MM.1S (cell line): Measurements from ENCODE around the gene DENND1A.

ENCODE experiments used
- DNase-seq: peaks from one replicate; pipeline ENCODE4 v3.0.0-alpha.2; 2015
- H2AFZ ChIP-seq: fragments of 300-600 bp; sonication (generic); 2 replicates; pipeline ENCODE4 v1.6.0; 2016; ENCODE audit warnings: antibody characterized with exemption, low read length
- H3F3A ChIP-seq: fragments of 300-600 bp; sonication (generic); 2 replicates; pipeline ENCODE4 v1.6.1; 2016; ENCODE audit warnings: mild to moderate bottlenecking, antibody characterized with exemption, low read length, moderate library complexity, mixed read lengths; ENCODE audit not compliant: insufficient read depth
- H3K27ac ChIP-seq: fragments of 300-600 bp; sonication (generic); 2 replicates; pipeline ENCODE4 v1.5.1; 2016; ENCODE audit warnings: mild to moderate bottlenecking, low read length
- H3K27me3 ChIP-seq: fragments of 300-600 bp; sonication (generic); replicated peaks from 2 replicates; pipeline ENCODE4 v1.6.0; 2016; ENCODE audit warnings: low read length; ENCODE audit not compliant: insufficient read depth
- H3K36me3 ChIP-seq: fragments of 300-600 bp; sonication (generic); replicated peaks from 2 replicates; pipeline ENCODE4 v1.6.1; 2016; ENCODE audit warnings: mild to moderate bottlenecking, low read length, mixed read lengths; ENCODE audit not compliant: insufficient read depth
- H3K4me1 ChIP-seq: fragments of 300-600 bp; sonication (generic); 2 replicates; pipeline ENCODE4 v1.6.1; 2016; ENCODE audit warnings: low read length, mixed read lengths
- H3K4me2 ChIP-seq: fragments of 300-600 bp; sonication (generic); 2 replicates; pipeline ENCODE4 v1.6.0; 2016; ENCODE audit warnings: low read depth, low read length
- H3K4me3 ChIP-seq: fragments of 300-600 bp; sonication (generic); 2 replicates; pipeline ENCODE4 v1.5.1; 2016; ENCODE audit warnings: low read length, mixed read lengths
- H3K79me2 ChIP-seq: fragments of 300-600 bp; sonication (generic); 2 replicates; pipeline ENCODE4 v1.6.1; 2016; ENCODE audit warnings: mixed run types, low read length, mixed read lengths
- H3K9ac ChIP-seq: fragments of 300-600 bp; sonication (generic); 2 replicates; pipeline ENCODE4 v1.6.1; 2016; ENCODE audit warnings: low read length, mixed read lengths
- H3K9me2 ChIP-seq: fragments of 300-600 bp; sonication (generic); replicated peaks from 2 replicates; pipeline ENCODE4 v1.6.1; 2016; ENCODE audit warnings: mild to moderate bottlenecking, low read length, mixed read lengths; ENCODE audit not compliant: insufficient read depth
- H3K9me3 ChIP-seq: fragments of 300-600 bp; sonication (generic); replicated peaks from 2 replicates; pipeline ENCODE4 v1.6.1; 2016; ENCODE audit warnings: mild to moderate bottlenecking, low read length, mixed read lengths; ENCODE audit not compliant: insufficient read depth
- H4K20me1 ChIP-seq: fragments of 300-600 bp; sonication (generic); 2 replicates; pipeline ENCODE4 v1.6.1; 2016; ENCODE audit warnings: mild to moderate bottlenecking, low read length, moderate library complexity, mixed read lengths; ENCODE audit not compliant: insufficient read depth
- CTCF ChIP-seq: fragments of 300-600 bp; sonication (generic); IDR thresholded peaks from 2 replicates; pipeline ENCODE4 v1.5.1; 2016; ENCODE audit warnings: antibody characterized with exemption, low read length, mixed read lengths
- EZH2 ChIP-seq: fragments of 300-600 bp; sonication (generic); optimal IDR thresholded peaks from 2 replicates; pipeline ENCODE3; 2017; ENCODE audit warnings: low read depth, mild to moderate bottlenecking, antibody characterized with exemption, low read length, mixed read lengths
- EZH2phosphoT487 ChIP-seq: fragments of 300-600 bp; sonication (generic); IDR thresholded peaks from 2 replicates; pipeline ENCODE4 v1.6.1; 2018; ENCODE audit warnings: antibody characterized with exemption, low read length

DENND1A gene

GRCh38 chr9:123426406-123426805, 503.5 kb downstream of the DENND1A start:
- H3K27me3 ChIP-seq: no peaks in the 10 kb centered on the region
- no peak overlapping the region for H3K9ac ChIP-seq
- peak overlapping the region; percentile 80 for H2AFZ ChIP-seq
- H4K20me1 ChIP-seq: no peaks in the 10 kb centered on the region
- H3K79me2 ChIP-seq: no peaks in the 10 kb centered on the region
- H3K36me3 ChIP-seq: no peaks in the 10 kb centered on the region
- no peak for TF ChIP-seq EZH2
- peak; percentile 53 for TF ChIP-seq CTCF
- peak; percentile 62 for DNase-seq
- H3K27ac ChIP-seq: peak overlapping the region; percentile 41; the same call in 1 of the 2 replicates
- no peak overlapping the region for H3K4me3 ChIP-seq
- H3K9me2 ChIP-seq: no peaks in the 10 kb centered on the region
- H3K4me2 ChIP-seq: peak overlapping the region; percentile 35; the same call in 1 of the 2 replicates
- no peaks in the 10 kb centered on the region for H3K9me3 ChIP-seq
- H3F3A ChIP-seq: peaks cover 9% of the 10 kb centered on the region; the same call in 1 of the 2 replicates
- H3K4me1 ChIP-seq: peaks cover 18% of the 10 kb centered on the region

DNA sequence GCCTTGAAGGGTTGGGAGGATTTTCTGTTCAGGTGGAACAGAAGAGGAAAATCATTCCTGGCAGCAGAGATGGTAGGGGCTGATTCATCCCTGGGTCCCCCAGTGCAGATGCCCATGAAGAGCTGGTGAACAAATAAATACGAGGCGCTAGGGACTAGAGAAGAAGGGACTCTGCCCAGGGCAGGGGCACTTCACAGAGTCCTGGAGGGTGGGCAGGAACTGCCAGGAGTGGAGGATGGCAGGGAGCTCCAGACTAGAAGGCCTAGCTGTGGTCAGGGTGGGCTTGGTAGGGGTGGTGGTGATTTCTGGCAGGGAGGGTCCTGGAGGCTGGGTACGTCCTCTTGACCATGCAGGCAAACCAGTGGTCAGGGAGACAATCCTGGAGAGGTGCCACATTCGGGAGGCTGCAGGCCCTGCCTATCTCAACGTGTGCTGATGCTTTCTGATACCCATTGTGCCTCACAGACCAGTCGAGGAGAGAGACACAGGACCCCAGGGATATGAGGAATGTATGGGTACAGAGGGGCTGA, 504.0 kb downstream of the DENND1A start:
- Histone ChIP-seq H3K9me3 (no peaks in the 10 kb centered on the region), H3K27me3 (no peaks in the 10 kb centered on the region), H3K4me1 (peaks cover 18% of the 10 kb centered on the region), H3K4me2 (no peak overlapping the region), H3K4me3 (no peak overlapping the region), H3K79me2 (no peaks in the 10 kb centered on the region), H3K36me3 (no peaks in the 10 kb centered on the region), H3K9ac (no peak overlapping the region), H3K9me2 (no peaks in the 10 kb centered on the region), H4K20me1 (no peaks in the 10 kb centered on the region), H2AFZ (peak overlapping the region; percentile 80), H3K27ac (peak overlapping the region; percentile 41; the same call in 1 of the 2 replicates), H3F3A (peaks cover 9% of the 10 kb centered on the region; the same call in 1 of the 2 replicates)
- TF ChIP-seq EZH2phosphoT487: no peak
- TF ChIP-seq EZH2: no peak
- TF ChIP-seq CTCF: no peak
- DNase-seq: no peak

GRCh38 chr9:123425261-123425821, 504.6 kb downstream of the DENND1A start:
- no peaks in the 10 kb centered on the region for H3K79me2 ChIP-seq
- H3K27me3 ChIP-seq: no peaks in the 10 kb centered on the region
- H3K4me2 ChIP-seq: no peak overlapping the region
- H4K20me1 ChIP-seq: no peaks in the 10 kb centered on the region
- H3K27ac ChIP-seq: no peak overlapping the region
- H3K4me1 ChIP-seq: peaks cover 18% of the 10 kb centered on the region
- no peak for DNase-seq
- no peak overlapping the region for H3K9ac ChIP-seq
- no peaks in the 10 kb centered on the region for H3K9me3 ChIP-seq
- no peaks in the 10 kb centered on the region for H3K36me3 ChIP-seq
- H3K4me3 ChIP-seq: no peak overlapping the region
- no peak overlapping the region for H2AFZ ChIP-seq
- H3F3A ChIP-seq: peaks cover 9% of the 10 kb centered on the region; the same call in 1 of the 2 replicates
- H3K9me2 ChIP-seq: no peaks in the 10 kb centered on the region
- TF ChIP-seq EZH2phosphoT487 (no peak), CTCF (no peak), EZH2 (no peak)
